Endothelial cell of umbilical vein (primary cell): ENCODE measurements around the gene GRID2. TPM values are rescaled to one million over a fixed set of nuclear protein-coding genes. Genes with fewer than 3 reads are reported as not detected.

Experiments used
- BruUV-seq: library from RNA; stranded (reverse); fragments of 400-500 nt; replicated peaks from 2 replicates; lab custom pipeline; 2021; lab: Mats Ljungman, UMichigan
- CTCF ChIA-PET: fragments of 300-600, 350-600 bp; sonication (Branson Sonifier 250); formaldehyde crosslinking; loops from one replicate; lab custom pipeline; 2021; ENCODE audit warnings: antibody characterized with exemption, inconsistent platforms; lab: Charles Lee
- POLR2A ChIA-PET: fragments of 300-600, 350-600 bp; sonication (Branson Sonifier 250); formaldehyde crosslinking; loops from one replicate; lab custom pipeline; 2021; ENCODE audit warnings: antibody characterized with exemption, inconsistent platforms; lab: Charles Lee
- DNase-seq: peaks from one replicate; pipeline ENCODE4 v3.0.0-alpha.2; 2011; ENCODE audit warnings: low read depth, low spot score
- FAIRE-seq: peaks from 2 replicates; lab custom pipeline; 2011; peaks lifted over from hg19 to GRCh38; lab: Jason Lieb, UNC
- H2AFZ ChIP-seq: 2 replicates; pipeline ENCODE4 v1.6.0; 2012; ENCODE audit warnings: low read depth, low read length, control low read depth, inconsistent platforms
- H3K27ac ChIP-seq: 2 replicates; pipeline ENCODE4 v1.5.1; 2011; ENCODE audit warnings: low read depth, mild to moderate bottlenecking, control low read depth, low read length, moderate library complexity; ENCODE audit not compliant: insufficient read depth
- H3K27me3 ChIP-seq, 2 experiments: 2 replicates each; pipeline versions ENCODE4 v1.6.0 to v1.6.1; 2011; ENCODE audit warnings: low read length in 2 of 2, mixed read lengths in 1 of 2; ENCODE audit not compliant: control insufficient read depth in 2 of 2, insufficient read depth in 2 of 2
- H3K36me3 ChIP-seq, 2 experiments: 2 replicates in 1 of 2; 3 replicates in 1 of 2; pipeline ENCODE4 v1.5.1; 2011; ENCODE audit warnings: low read length in 2 of 2, mild to moderate bottlenecking in 1 of 2, moderate library complexity in 1 of 2; ENCODE audit not compliant: control insufficient read depth in 2 of 2, insufficient read depth in 2 of 2; ENCODE audit errors: extremely low read depth in 1 of 2
- H3K4me1 ChIP-seq: 3 replicates; pipeline ENCODE4 v1.5.1; 2011; ENCODE audit warnings: mild to moderate bottlenecking, low read length; ENCODE audit not compliant: control insufficient read depth, insufficient read depth; ENCODE audit errors: extremely low read depth
- H3K4me2 ChIP-seq: 2 replicates; pipeline ENCODE4 v1.6.1; 2011; ENCODE audit warnings: low read length, control low read depth, mixed read lengths; ENCODE audit not compliant: insufficient read depth
- H3K4me3 ChIP-seq, 3 experiments: fragments of 200-600 bp in 1 of 3; sonication (generic), shearing (Covaris generic) in 1 of 3; replicated peaks in 1 of 3; 2 replicates each; pipeline ENCODE4 v1.5.1; 2011 to 2016; ENCODE audit warnings: control low read depth in 3 of 3, low read length in 3 of 3, mild to moderate bottlenecking in 2 of 3, inconsistent platforms in 1 of 3, low read depth in 1 of 3, moderate library complexity in 1 of 3; ENCODE audit not compliant: insufficient read depth in 1 of 3
- H3K79me2 ChIP-seq: 2 replicates; pipeline ENCODE4 v1.6.0; 2012; ENCODE audit warnings: low read length, inconsistent platforms; ENCODE audit not compliant: control insufficient read depth, insufficient read depth
- H3K9ac ChIP-seq: replicated peaks from 2 replicates; pipeline ENCODE3; 2011; ENCODE audit warnings: low read length, control low read depth; ENCODE audit not compliant: insufficient read depth; ENCODE audit errors: extremely low read depth
- H3K9me1 ChIP-seq: replicated peaks from 3 replicates; pipeline ENCODE4 v1.6.0; 2011; ENCODE audit warnings: mild to moderate bottlenecking, low read length; ENCODE audit not compliant: control insufficient read depth, insufficient read depth; ENCODE audit errors: extremely low read depth
- H3K9me3 ChIP-seq: replicated peaks from 2 replicates; pipeline ENCODE4 v1.5.1; 2012; ENCODE audit warnings: low read length, inconsistent platforms; ENCODE audit not compliant: control insufficient read depth, insufficient read depth
- H4K20me1 ChIP-seq: replicated peaks from 2 replicates; pipeline ENCODE3; 2011; ENCODE audit warnings: mild to moderate bottlenecking, low read length; ENCODE audit not compliant: control insufficient read depth, insufficient read depth; ENCODE audit errors: extremely low read depth
- CTCF ChIP-seq, 2 donors: IDR thresholded peaks; 1 replicate in 1 of 2; 2 replicates in 1 of 2; pipeline ENCODE4 v1.5.1; 2011; ENCODE audit warnings: low read length in 2 of 2, mild to moderate bottlenecking in 2 of 2, moderate library complexity in 2 of 2, control low read depth in 1 of 2, inconsistent platforms in 1 of 2, low read depth in 1 of 2; ENCODE audit not compliant: insufficient read depth in 1 of 2; ENCODE audit errors: extremely low read depth in 1 of 2
- EZH2 ChIP-seq: IDR thresholded peaks from 2 replicates; pipeline ENCODE4 v1.6.1; 2012; ENCODE audit warnings: borderline replicate concordance, low read depth, mild to moderate bottlenecking, moderate library complexity, low read length, inconsistent platforms; ENCODE audit not compliant: severe bottlenecking
- FOS ChIP-seq: IDR thresholded peaks from 2 replicates; pipeline ENCODE4 v1.6.1; 2011; ENCODE audit warnings: mild to moderate bottlenecking, low read length, moderate library complexity, borderline replicate concordance; ENCODE audit not compliant: insufficient read depth
- GATA2 ChIP-seq: IDR thresholded peaks from 2 replicates; pipeline ENCODE4 v1.7.0; 2011; ENCODE audit warnings: low read depth, mild to moderate bottlenecking, moderate library complexity, mixed read lengths, low read length; ENCODE audit not compliant: insufficient read length, insufficient read depth
- JUN ChIP-seq: IDR thresholded peaks from 2 replicates; pipeline ENCODE4 v1.6.1; 2011; ENCODE audit warnings: borderline replicate concordance, low read depth; ENCODE audit not compliant: insufficient read length, insufficient read depth
- MAX ChIP-seq: IDR thresholded peaks from 2 replicates; pipeline ENCODE4 v1.6.1; 2011; ENCODE audit not compliant: insufficient read depth, insufficient read length
- MYC ChIP-seq: IDR thresholded peaks from one replicate; pipeline ENCODE4 v1.6.1; 2011; ENCODE audit warnings: mild to moderate bottlenecking, low read depth, low read length
- POLR2A ChIP-seq: IDR thresholded peaks from 2 replicates; pipeline ENCODE4 v1.6.1; 2012; ENCODE audit warnings: low read depth, mild to moderate bottlenecking, control low read depth, low read length
- POLR2AphosphoS5 ChIP-seq: IDR thresholded peaks from 2 replicates; pipeline ENCODE4 v1.6.1; 2012; ENCODE audit warnings: low read depth, mild to moderate bottlenecking, control low read depth, low read length, moderate library complexity; ENCODE audit not compliant: insufficient read depth
- dilution Hi-C: fragments of 300-500 bp; cut with MboI; formaldehyde crosslinking; loops from one replicate; pipeline ENCODE4 v1.15.0; 2019; ENCODE audit warnings: low sequenced_read_pairs; ENCODE audit not compliant: extremely low pct_ligation_motif_present
- intact Hi-C: fragments of 100-400 bp; cut with micrococcal nuclease; formaldehyde crosslinking; loops from one replicate; pipeline ENCODE4 v1.10.0; 2022
- polyA plus RNA-seq, 4 experiments: library from polyadenylated mRNA; depleted of rRNA in 3 of 4; stranded (reverse) in 3 of 4; unstranded in 1 of 4; fragments of >200 nt; gene quantifications; 2 replicates each; pipeline versions ENCODE4 v1.2.1 to v1.2.3, GENCODE V29; 2011 to 2012; ENCODE audit warnings: missing spikeins in 1 of 4
- total RNA-seq: library from RNA; stranded (reverse); gene quantifications from 2 replicates; pipeline ENCODE4 v1.2.3, GENCODE V29; 2021

Gene GRID2
- total and polyA plus RNA-seq, 2 donors (not counting 3 experiments of a cell fraction or from before 2014, with no cell fraction given), result not detected

GRCh38 chr4:93368968-93369367 is 1065.2 kb downstream of the GRID2 start:
- intact Hi-C loops, result no loop called here
- FAIRE-seq (no peak), DNase-seq (no peak)
- Histone ChIP-seq H4K20me1 (no peaks in the 10 kb centered on the region), H3K4me1 (no peaks in the 10 kb centered on the region), H3K36me3 (no peaks in the 10 kb centered on the region), H3K9me1 (no peaks in the 10 kb centered on the region), H3K27ac (no peak overlapping the region), H3K4me3 (no peak overlapping the region), H3K79me2 (no peaks in the 10 kb centered on the region), H3K9ac (no peak overlapping the region), H3K27me3 (peaks cover 0 to 1% of the 10 kb centered on the region in 2 experiments), H2AFZ (no peak overlapping the region), H3K4me2 (no peak overlapping the region), H3K9me3 (no peaks in the 10 kb centered on the region)
- dilution Hi-C loops, result no loop called here
- ChIA-PET POLR2A (no interaction called here), CTCF (interaction anchor here (1.6 kb wide), 1 partner anchor 10 kb away, joined by 3 read pairs; no protein-coding TSS in a partner anchor)
- BruUV-seq, result no TSS peak
- TF ChIP-seq MYC (no peak), JUN (no peak), EZH2 (no peak), FOS (no peak), MAX (no peak), POLR2A (no peak), CTCF (IDR thresholded peaks at IDR 0.05; ENCODE audit: extremely low read depth in 1 of 2, insufficient read depth in 1 of 2, low read depth in 1 of 2, low read length in 2 of 2) (no peak), POLR2AphosphoS5 (no peak), GATA2 (no peak)
